ENCODE data around the gene SH3RF1.
"Not testable (repeated sequence)": the region's sequence is repeated elsewhere in the genome, so short reads cannot be mapped to it uniquely, and the experiment has no call there.

Gene SH3RF1

GRCh38 chr4:169197206-169197605 lies 73.5 kb downstream of the SH3RF1 start:
- DNase-seq, result not testable (repeated sequence)

- no peak for DNase-seq
Measured at GRCh38 chr4:169195032-169195431, 75.7 kb downstream of the SH3RF1 start.

- not testable (repeated sequence) for DNase-seq
Measured at GRCh38 chr4:169189968-169190367, 80.8 kb downstream of the SH3RF1 start.

GRCh38 chr4:169189372-169189771 lies 81.4 kb downstream of the SH3RF1 start:
- DNase-seq, result no peak

GRCh38 chr4:169188204-169188603 lies 82.6 kb downstream of the SH3RF1 start:
- DNase-seq, result no peak

GRCh38 chr4:169185133-169185956 lies 85.4 kb downstream of the SH3RF1 start:
- no peak for DNase-seq

GRCh38 chr4:169184686-169185085 lies 86.1 kb downstream of the SH3RF1 start:
- DNase-seq, result no peak

GRCh38 chr4:169184236-169184635 lies 86.5 kb downstream of the SH3RF1 start:
- no peak for DNase-seq

- no peak for DNase-seq
Measured at GRCh38 chr4:169183581-169183980, 87.2 kb downstream of the SH3RF1 start.

- no peak for DNase-seq
Measured at GRCh38 chr4:169179609-169180521, 90.9 kb downstream of the SH3RF1 start.

GRCh38 chr4:169178092-169178491 lies 92.7 kb downstream of the SH3RF1 start:
- DNase-seq, result not testable (repeated sequence)

GRCh38 chr4:169175476-169175875 lies 95.3 kb downstream of the SH3RF1 start:
- DNase-seq, result no peak

GRCh38 chr4:169175035-169175434 lies 95.7 kb downstream of the SH3RF1 start:
- DNase-seq, result no peak

GRCh38 chr4:169174247-169174646 lies 96.5 kb downstream of the SH3RF1 start:
- no peak for DNase-seq

GRCh38 chr4:169167957-169168858 lies 102.5 kb downstream of the SH3RF1 start:
- no peak for DNase-seq

- no peak for DNase-seq
Measured at GRCh38 chr4:169164669-169165415, 105.9 kb downstream of the SH3RF1 start.

- no peak for DNase-seq
Measured at GRCh38 chr4:169163947-169164668, 106.6 kb downstream of the SH3RF1 start.

GRCh38 chr4:169163495-169163894 lies 107.3 kb downstream of the SH3RF1 start:
- no peak for DNase-seq

- no peak for DNase-seq
Measured at GRCh38 chr4:169160825-169161224, 109.9 kb downstream of the SH3RF1 start.

- no peak for DNase-seq
Measured at GRCh38 chr4:169159624-169160171, 111.1 kb downstream of the SH3RF1 start.

GRCh38 chr4:169158861-169159260 lies 111.9 kb downstream of the SH3RF1 start:
- DNase-seq, result no peak
